T47D (cell line): Measurements from ENCODE around the gene SPATA1.
A peak's percentile ranks its signal among the peaks of the same experiment; 100 is the strongest.
"Not testable (repeated sequence)": the region's sequence is repeated elsewhere in the genome, so short reads cannot be mapped to it uniquely, and the experiment has no call there.

Experiments used
- DNase-seq, 2 experiments: peaks; one replicate each; pipeline versions ENCODE4 v3.0.0 to v3.0.0-alpha.2; 2011 to 2012; ENCODE audit warnings: low read depth in 1 of 2, low spot score in 1 of 2
- JUND ChIP-seq: IDR thresholded peaks from 2 replicates; pipeline ENCODE4 v1.6.1; 2012; ENCODE audit warnings: low read depth
- in situ Hi-C: cut with HindIII; loops from 2 replicates; pipeline ENCODE4 v1.10.0; 2016; ENCODE audit warnings: low sequenced_read_pairs, low pct_unique_long_range_greater_than_20kb

The SPATA1 gene

GRCh38 chr1:84496498-84496897 lies 9.7 kb upstream of the SPATA1 start:
- no peak for TF ChIP-seq JUND
- in situ Hi-C loops, result no loop called here
- DNase-seq, result no peak

GRCh38 chr1:84497631-84498275 lies 8.4 kb upstream of the SPATA1 start:
- TF ChIP-seq JUND, result 0 out of 2 replicates have a peak, but pooled peaks have one; percentile 15
- in situ Hi-C loops, result no loop called here
- peak in 1 of 2 experiments; percentile 47 for DNase-seq

GRCh38 chr1:84502927-84503326 lies 3.3 kb upstream of the SPATA1 start:
- no peak for TF ChIP-seq JUND
- no peak for DNase-seq
- in situ Hi-C loops, result no loop called here

GRCh38 chr1:84504580-84505492 lies 1.4 kb upstream of the SPATA1 start:
- no peak for TF ChIP-seq JUND
- in situ Hi-C loops, result no loop called here
- no peak for DNase-seq

GRCh38 chr1:84505493-84506001 lies 639 bp upstream of the SPATA1 start:
- in situ Hi-C loops, result no loop called here
- TF ChIP-seq JUND, result no peak

GRCh38 chr1:84506729-84507453 lies 705 bp downstream of the SPATA1 start:
- DNase-seq, result peak in 1 of 2 experiments; percentile 4
- TF ChIP-seq JUND, result no peak
- in situ Hi-C loops, result no loop called here

More at GRCh38 chr1:84505493-84506001, 639 bp upstream of the SPATA1 start:
- DNase-seq, result peak in 1 of 2 experiments; percentile 53

GRCh38 chr1:84507887-84508286 lies 1.7 kb downstream of the SPATA1 start:
- in situ Hi-C loops, DNase-seq: not testable (repeated sequence)

GRCh38 chr1:84508510-84508909 lies 2.3 kb downstream of the SPATA1 start:
- DNase-seq, result no peak
- in situ Hi-C loops, result no loop called here
- TF ChIP-seq JUND, result no peak

GRCh38 chr1:84509029-84509428 lies 2.8 kb downstream of the SPATA1 start:
- no peak for TF ChIP-seq JUND
- DNase-seq, result no peak
- in situ Hi-C loops, result no loop called here

- in situ Hi-C loops, result no loop called here
- no peak for TF ChIP-seq JUND
Observed at GRCh38 chr1:84510165-84510564, 4.0 kb downstream of the SPATA1 start.

GRCh38 chr1:84510668-84511067 lies 4.5 kb downstream of the SPATA1 start:
- DNase-seq, result no peak
- in situ Hi-C loops, result no loop called here
- no peak for TF ChIP-seq JUND

More at GRCh38 chr1:84510165-84510564, 4.0 kb downstream of the SPATA1 start:
- no peak for DNase-seq

- in situ Hi-C loops, result no loop called here
- DNase-seq, result no peak
- TF ChIP-seq JUND, result no peak
Observed at GRCh38 chr1:84524590-84524989, 18.4 kb downstream of the SPATA1 start.

- TF ChIP-seq JUND, result no peak
- no peak for DNase-seq
- in situ Hi-C loops, result no loop called here
Observed at GRCh38 chr1:84525779-84526178, 19.6 kb downstream of the SPATA1 start.
